HG03039 (cell line): ENCODE data around the gene HAUS7.

Experiments
- ATAC-seq: cut with Tn5 transposase; IDR thresholded peaks from one replicate; pipeline ENCODE4 v1.9.1; 2021; ENCODE audit warnings: mild to moderate bottlenecking, moderate library complexity; ENCODE audit not compliant: unreplicated experiment

The HAUS7 gene

GRCh38 chrX:153441981-153442380 is 28.4 kb downstream of the HAUS7 start:
- ATAC-seq: no peak

GRCh38 chrX:153441296-153441695 is 29.1 kb downstream of the HAUS7 start:
- ATAC-seq: no peak

GRCh38 chrX:153440556-153441135 is 29.7 kb downstream of the HAUS7 start:
- ATAC-seq: no peak

GRCh38 chrX:153439977-153440376 is 30.4 kb downstream of the HAUS7 start:
- ATAC-seq: no peak

- ATAC-seq: no peak
Observed at GRCh38 chrX:153438532-153438931, 31.8 kb downstream of the HAUS7 start.

GRCh38 chrX:153435845-153436244 is 34.5 kb downstream of the HAUS7 start:
- no peak for ATAC-seq

- ATAC-seq: no peak
Observed at GRCh38 chrX:153434801-153435200, 35.6 kb downstream of the HAUS7 start.

GRCh38 chrX:153433781-153434285 is 36.5 kb downstream of the HAUS7 start:
- no peak for ATAC-seq

GRCh38 chrX:153433161-153433680 is 37.2 kb downstream of the HAUS7 start:
- no peak for ATAC-seq

- no peak for ATAC-seq
Observed at GRCh38 chrX:153430796-153431195, 39.6 kb downstream of the HAUS7 start.

- ATAC-seq: no peak
Observed at GRCh38 chrX:153426204-153426603, 44.2 kb downstream of the HAUS7 start.

- no peak for ATAC-seq
Observed at GRCh38 chrX:153423652-153424051, 46.7 kb downstream of the HAUS7 start.

- no peak for ATAC-seq
Observed at GRCh38 chrX:153421856-153422255, 48.5 kb downstream of the HAUS7 start.

GRCh38 chrX:153420851-153421599 is 49.4 kb downstream of the HAUS7 start:
- no peak for ATAC-seq

- ATAC-seq: no peak
Observed at GRCh38 chrX:153417637-153418036, 52.7 kb downstream of the HAUS7 start.

GRCh38 chrX:153416781-153417450 is 53.5 kb downstream of the HAUS7 start:
- ATAC-seq: no peak

- no peak for ATAC-seq
Observed at GRCh38 chrX:153414856-153415510, 55.4 kb downstream of the HAUS7 start.

- no peak for ATAC-seq
Observed at GRCh38 chrX:153413731-153414130, 56.6 kb downstream of the HAUS7 start.

- no peak for ATAC-seq
Observed at GRCh38 chrX:153412746-153413720, 57.3 kb downstream of the HAUS7 start.

GRCh38 chrX:153411988-153412574 is 58.3 kb downstream of the HAUS7 start:
- ATAC-seq: no peak
